B cell (primary cell): ENCODE measurements around the gene UAP1L1. TPM values are rescaled to one million over a fixed set of nuclear protein-coding genes. Genes with fewer than 3 reads are reported as not detected.

Experiments used
- ATAC-seq: fragments of 200-7000 bp; cut with Tn5 transposase; one replicate; pipeline ENCODE4 v1.10.0; 2021; ENCODE audit warnings: low read depth, mild to moderate bottlenecking, moderate number of reproducible peaks, moderate library complexity
- CTCF ChIA-PET: fragments of 350-600 bp; sonication (Branson Sonifier 250); formaldehyde crosslinking; loops from one replicate; lab custom pipeline; 2021; ENCODE audit warnings: antibody characterized with exemption, inconsistent platforms; lab: Charles Lee
- POLR2A ChIA-PET: fragments of 350-600 bp; sonication (Branson Sonifier 250); formaldehyde crosslinking; loops from one replicate; lab custom pipeline; 2021; ENCODE audit warnings: antibody characterized with exemption; lab: Charles Lee
- DNase-seq: peaks from one replicate; pipeline ENCODE4 v3.0.0; 2013
- H2AFZ ChIP-seq: 2 replicates; pipeline ENCODE4 v1.6.1; 2012; ENCODE audit warnings: mild to moderate bottlenecking, low read depth, low read length; ENCODE audit not compliant: insufficient read depth, poor library complexity, severe bottlenecking
- H3K27ac ChIP-seq, 2 donors: 1 replicate in 1 of 2; 2 replicates in 1 of 2; pipeline ENCODE4 v1.5.1; 2012 to 2013; ENCODE audit warnings: low read length in 2 of 2, mild to moderate bottlenecking in 2 of 2, moderate library complexity in 1 of 2
- H3K27me3 ChIP-seq, 4 experiments: fragments of 200-600 bp in 1 of 4; sonication (generic) in 1 of 4; replicated peaks in 1 of 4; 1 replicate in 2 of 4; 2 replicates in 2 of 4; pipeline versions ENCODE4 v1.6.1 to v1.7.0; 2013 to 2016; ENCODE audit warnings: low read length in 3 of 4, mild to moderate bottlenecking in 2 of 4, mixed read lengths in 1 of 4, moderate library complexity in 1 of 4; ENCODE audit not compliant: insufficient read depth in 4 of 4, control insufficient read depth in 3 of 4; ENCODE audit errors: control extremely low read depth in 1 of 4
- H3K36me3 ChIP-seq, 2 experiments: replicated peaks in 1 of 2; 1 replicate in 1 of 2; 2 replicates in 1 of 2; pipeline versions ENCODE4 v1.6.1 to v1.7.1; 2013; ENCODE audit warnings: low read length in 1 of 2; ENCODE audit not compliant: insufficient read depth in 2 of 2, control insufficient read depth in 1 of 2; ENCODE audit errors: control extremely low read depth in 1 of 2, extremely low read depth in 1 of 2
- H3K4me1 ChIP-seq, 2 donors: fragments of 200-600 bp in 1 of 2; sonication (generic) in 1 of 2; 1 replicate in 1 of 2; 2 replicates in 1 of 2; pipeline versions ENCODE4 v1.5.1 to v1.6.1; 2013 to 2017; ENCODE audit warnings: low read length in 2 of 2; ENCODE audit not compliant: control insufficient read depth in 2 of 2, insufficient read depth in 2 of 2
- H3K4me2 ChIP-seq: replicated peaks from 2 replicates; pipeline ENCODE3; 2012; ENCODE audit warnings: mild to moderate bottlenecking, low read depth, low read length; ENCODE audit not compliant: poor library complexity, severe bottlenecking
- H3K4me3 ChIP-seq, 5 experiments: fragments of 200-600 bp in 1 of 5; sonication (generic) in 1 of 5; 1 replicate in 3 of 5; 2 replicates in 2 of 5; pipeline versions ENCODE4 v1.5.1 to v1.7.0; 2011 to 2016; ENCODE audit warnings: low read length in 4 of 5, mild to moderate bottlenecking in 4 of 5, low read depth in 2 of 5, control low read depth in 1 of 5, moderate library complexity in 1 of 5; ENCODE audit not compliant: insufficient read depth in 1 of 5; ENCODE audit errors: control extremely low read depth in 1 of 5, extremely low read depth in 1 of 5
- H3K79me2 ChIP-seq: fragments of 200-600 bp; sonication (generic); one replicate; pipeline ENCODE4 v1.6.0; 2016; ENCODE audit warnings: low read length; ENCODE audit not compliant: control insufficient read depth, insufficient read depth
- H3K9ac ChIP-seq: fragments of 200-600 bp; sonication (generic); 2 replicates; pipeline ENCODE4 v1.6.1; 2017; ENCODE audit warnings: mild to moderate bottlenecking, low read length, moderate library complexity
- H3K9me3 ChIP-seq, 3 donors: one replicate each; pipeline versions ENCODE4 v1.6.1 to v1.7.1; 2013; ENCODE audit warnings: low read length in 2 of 3; ENCODE audit not compliant: control insufficient read depth in 2 of 3, insufficient read depth in 1 of 3; ENCODE audit errors: control extremely low read depth in 1 of 3
- H4K20me1 ChIP-seq: 2 replicates; pipeline ENCODE4 v1.6.0; 2012; ENCODE audit warnings: mild to moderate bottlenecking, low read length; ENCODE audit not compliant: insufficient read depth, control insufficient read depth, poor library complexity, severe bottlenecking
- H3K27ac Mint-ChIP-seq: one replicate; pipeline ENCODE4 v1.8.0; 2021; ENCODE audit warnings: mixed read lengths
- H3K27me3 Mint-ChIP-seq: one replicate; pipeline ENCODE4 v1.8.0; 2021; ENCODE audit warnings: mixed read lengths
- H3K4me1 Mint-ChIP-seq: one replicate; pipeline ENCODE4 v1.8.0; 2021; ENCODE audit warnings: mixed read lengths
- H3K4me3 Mint-ChIP-seq: one replicate; pipeline ENCODE4 v1.8.0; 2021; ENCODE audit warnings: mixed read lengths
- H3K9me3 Mint-ChIP-seq: one replicate; pipeline ENCODE4 v1.8.0; 2022; ENCODE audit warnings: mixed read lengths; ENCODE audit not compliant: insufficient read depth
- CTCF ChIP-seq: fragments of 200-600 bp; IDR thresholded peaks from one replicate; pipeline ENCODE4 v1.8.0; 2022; ENCODE audit warnings: antibody characterized with exemption, mild to moderate bottlenecking
- EZH2 ChIP-seq: IDR thresholded peaks from 2 replicates; pipeline ENCODE4 v1.6.1; 2012; ENCODE audit warnings: borderline replicate concordance, low read depth, mild to moderate bottlenecking, moderate library complexity, low read length; ENCODE audit not compliant: insufficient read depth, poor library complexity, severe bottlenecking
- WGBS: methylation state at CpG from one replicate; pipeline ENCODE4 v1.1.5; 2013; ENCODE audit warnings: missing lambda C conversion rate; ENCODE audit not compliant: insufficient coverage; 5-methylcytosine and 5-hydroxymethylcytosine counted together
- intact Hi-C: fragments of 100-400 bp; cut with micrococcal nuclease; formaldehyde crosslinking; loops from one replicate; pipeline ENCODE4 v1.10.0; 2022
- polyA plus RNA-seq: library from polyadenylated mRNA; depleted of rRNA; stranded (reverse); fragments of >200 nt; gene quantifications from 2 replicates; pipeline ENCODE4 v1.2.3, GENCODE V29; 2012
- total RNA-seq, 2 donors: library from RNA; stranded (reverse); fragments of 120-200 nt in 1 of 2; gene quantifications; 1 replicate in 1 of 2; 2 replicates in 1 of 2; pipeline versions ENCODE4 v1.2.3 to v1.2.4, GENCODE V29; 2013 to 2022

The UAP1L1 gene
- total and polyA plus RNA-seq, 2 donors (not counting 1 experiment from before 2014, with no cell fraction given): 29.1 to 47.6 TPM

- H3K4me1 ChIP-seq: peaks cover 9 to 18% of the 10 kb centered on the region in 2 donors
- H3K36me3 ChIP-seq: peaks cover 0 to 54% of the 10 kb centered on the region in 2 experiments
- no peak overlapping the region for H2AFZ ChIP-seq
- ATAC-seq (no peak), DNase-seq (no peak)
- H3K79me2 ChIP-seq: peaks cover 17% of the 10 kb centered on the region
- Mint-ChIP-seq H3K4me1 (peaks cover 10% of the 10 kb centered on the region), H3K27me3 (no peaks in the 10 kb centered on the region), H3K4me3 (no peak overlapping the region), H3K9me3 (no peaks in the 10 kb centered on the region), H3K27ac (no peak overlapping the region)
- no peak overlapping the region for H3K4me3 ChIP-seq
- CTCF ChIA-PET: no interaction called here
- 93% methylated on average over 32 of the region's 35 CpGs for WGBS
- TF ChIP-seq CTCF (no peak), EZH2 (no peak)
- H3K9me3 ChIP-seq: no peaks in the 10 kb centered on the region
- H3K27me3 ChIP-seq: no peaks in the 10 kb centered on the region
- no peak overlapping the region for H3K27ac ChIP-seq
- H3K9ac ChIP-seq: no peak overlapping the region
- intact Hi-C loops: no loop called here
- H3K4me2 ChIP-seq: no peak overlapping the region
- POLR2A ChIA-PET: interaction anchor here (0.9 kb wide), 1 partner anchor 27 kb away, joined by 6 read pairs; no protein-coding TSS in a partner anchor
- H4K20me1 ChIP-seq: peaks cover 17% of the 10 kb centered on the region
Observed at GRCh38 chr9:137111788-137112563, 34.7 kb downstream of the UAP1L1 start.
